Measurements from ENCODE around the gene COIL. TPM values are rescaled to one million over a fixed set of nuclear protein-coding genes. Genes with fewer than 3 reads are reported as not detected.
A peak's percentile ranks its signal among the peaks of the same experiment; 100 is the strongest.

Gene COIL
- total and polyA plus RNA-seq, 2 of the 13 experiments (the other 11 are each of a cell fraction or from before 2014, with no cell fraction given), result 8.1 to 29.4 TPM

- no TSS peak for BruUV-seq (replicated peaks)
- DNase-seq (ENCODE audit: low spot score), result no peak
- POLR2A ChIA-PET, result interaction anchor here (1.0 kb wide), 1 partner anchor 16 kb away, joined by 5 read pairs; the partner anchor contains the start of gene TRIM25
- intact Hi-C loops (cut with micrococcal nuclease; ENCODE audit: unreplicated experiment), result loop anchor here (10.0 kb wide), 1 partner anchor 47 kb away; no protein-coding TSS in a partner anchor
- no peak for ATAC-seq
- H3K27ac ChIP-seq (ENCODE audit: extremely low read length, insufficient read depth, low read length), result no peak overlapping the region
- in situ Hi-C loops (cut with HindIII; ENCODE audit: extremely low pct_ligation_motif_present, low pct_unique_long_range_greater_than_20kb), result no loop called here
- H3K4me3 ChIP-seq (replicated peaks in 1 of 3; ENCODE audit: insufficient read depth in 1 of 3, low read depth in 2 of 3, low read length in 3 of 3), result no peak overlapping the region
- H3K79me2 ChIP-seq (ENCODE audit: insufficient read depth, low read length), result no peaks in the 10 kb centered on the region
- peak; percentile 76 to 91 for TF ChIP-seq MAFK (conservative IDR thresholded peaks at IDR 0.05 in 1 of 2, IDR thresholded peaks at IDR 0.05 in 1 of 2; ENCODE audit: low read length in 2 of 2)
- TF ChIP-seq NR2F1 (CRISPR knock-in tag; IDR thresholded peaks at IDR 0.05), result no peak
- TF ChIP-seq KLF15 (CRISPR knock-in tag; IDR thresholded peaks at IDR 0.05; ENCODE audit: borderline replicate concordance), result no peak
- TF ChIP-seq MAFF (IDR thresholded peaks at IDR 0.05; ENCODE audit: low read depth, low read length), result peak; percentile 91
- H4K20me1 ChIP-seq (ENCODE audit: insufficient read depth, low read length), result peaks cover 6% of the 10 kb centered on the region; the same call in 1 of the 2 replicates
- peaks cover 55 to 94% of the 10 kb centered on the region in 2 experiments for H3K36me3 ChIP-seq (replicated peaks in 1 of 2; ENCODE audit: control insufficient read depth in 1 of 2, insufficient read depth in 2 of 2, low read length in 2 of 2)
- no peak overlapping the region for H3K9ac ChIP-seq (ENCODE audit: insufficient read depth, low read depth, low read length)
- H2AFZ ChIP-seq (ENCODE audit: low read length), result no peak overlapping the region
- no peak overlapping the region for H3K4me2 ChIP-seq (ENCODE audit: low read depth, low read length)
- WGBS (ENCODE audit: low lambda C conversion rate), result 98% methylated on average over 14 of the region's 14 CpGs
- no peaks in the 10 kb centered on the region for H3K27me3 ChIP-seq (ENCODE audit: control insufficient read depth in 1 of 2, insufficient read depth in 2 of 2, low read length in 2 of 2)
- H3K9me3 ChIP-seq (ENCODE audit: low read length), result no peaks in the 10 kb centered on the region
- peaks cover 13% of the 10 kb centered on the region for H3K4me1 ChIP-seq (ENCODE audit: insufficient read depth, low read length)
- FAIRE-seq, result no peak
- CTCF ChIA-PET (ENCODE audit: low intra/inter-chr PET ratio, low total read pairs), result no interaction called here
Observed at GRCh38 chr17:56897646-56898424, 63.0 kb downstream of the COIL start.

- H3K27ac ChIP-seq (ENCODE audit: extremely low read length, insufficient read depth, low read length), result no peak overlapping the region
- in situ Hi-C loops (cut with HindIII; ENCODE audit: extremely low pct_ligation_motif_present, low pct_unique_long_range_greater_than_20kb) (no loop called here), intact Hi-C loops (cut with micrococcal nuclease; ENCODE audit: unreplicated experiment) (loop anchor here (10.0 kb wide), 1 partner anchor 48 kb away; no protein-coding TSS in a partner anchor)
- H3K79me2 ChIP-seq (ENCODE audit: insufficient read depth, low read length), result no peaks in the 10 kb centered on the region
- no peak for ATAC-seq
- H3K4me2 ChIP-seq (ENCODE audit: low read depth, low read length), result no peak overlapping the region
- ChIA-PET CTCF (ENCODE audit: low intra/inter-chr PET ratio, low total read pairs) (no interaction called here), POLR2A (interaction anchor here (1.0 kb wide), 1 partner anchor 17 kb away, joined by 5 read pairs; the partner anchor contains the start of gene TRIM25)
- no peak for FAIRE-seq
- H4K20me1 ChIP-seq (ENCODE audit: insufficient read depth, low read length), result peaks cover 6% of the 10 kb centered on the region
- H3K4me1 ChIP-seq (ENCODE audit: insufficient read depth, low read length), result peaks cover 6% of the 10 kb centered on the region
- no peak for DNase-seq (ENCODE audit: low spot score)
- no peak overlapping the region for H3K4me3 ChIP-seq (replicated peaks in 1 of 3; ENCODE audit: insufficient read depth in 1 of 3, low read depth in 2 of 3, low read length in 3 of 3)
- BruUV-seq (replicated peaks), result no TSS peak
- no peaks in the 10 kb centered on the region for H3K27me3 ChIP-seq (ENCODE audit: control insufficient read depth in 1 of 2, insufficient read depth in 2 of 2, low read length in 2 of 2)
- WGBS (ENCODE audit: low lambda C conversion rate), result 77% methylated on average over 4 of the region's 4 CpGs
- H3K36me3 ChIP-seq (replicated peaks in 1 of 2; ENCODE audit: control insufficient read depth in 1 of 2, insufficient read depth in 2 of 2, low read length in 2 of 2), result peaks cover 52 to 94% of the 10 kb centered on the region in 2 experiments
- no peak overlapping the region for H3K9ac ChIP-seq (ENCODE audit: insufficient read depth, low read depth, low read length)
- H2AFZ ChIP-seq (ENCODE audit: low read length), result no peak overlapping the region
- no peaks in the 10 kb centered on the region for H3K9me3 ChIP-seq (ENCODE audit: low read length)
- TF ChIP-seq HNRNPK (IDR thresholded peaks at IDR 0.05; ENCODE audit: low read depth, low read length, poor library complexity, severe bottlenecking) (peak; percentile 37), JARID2 (CRISPR knock-in tag; IDR thresholded peaks at IDR 0.05; ENCODE audit: insufficient replicate concordance) (no peak), THAP8 (CRISPR knock-in tag; IDR thresholded peaks at IDR 0.05; ENCODE audit: borderline replicate concordance) (no peak), CHD2 (IDR thresholded peaks at IDR 0.05; ENCODE audit: low read depth, low read length) (no peak), ZNF788 (CRISPR knock-in tag; IDR thresholded peaks at IDR 0.05; ENCODE audit: borderline replicate concordance) (no peak), HDAC2 (CRISPR knock-in tag; IDR thresholded peaks at IDR 0.05) (no peak), HNF4G (IDR thresholded peaks at IDR 0.05; ENCODE audit: borderline replicate concordance, low read depth, low read length) (0 out of 2 replicates have a peak, but pooled peaks have one; percentile 8), HNF4G (CRISPR knock-in tag; IDR thresholded peaks at IDR 0.05; ENCODE audit: borderline replicate concordance, low read depth) (no peak), SNAPC2 (CRISPR knock-in tag; IDR thresholded peaks at IDR 0.05) (no peak), HNF4A (CRISPR knock-in tag; IDR thresholded peaks at IDR 0.05) (no peak)
Observed at GRCh38 chr17:56896968-56897359, 63.9 kb downstream of the COIL start.
